ENCODE data around the gene LHX1.

The LHX1 gene

DNA sequence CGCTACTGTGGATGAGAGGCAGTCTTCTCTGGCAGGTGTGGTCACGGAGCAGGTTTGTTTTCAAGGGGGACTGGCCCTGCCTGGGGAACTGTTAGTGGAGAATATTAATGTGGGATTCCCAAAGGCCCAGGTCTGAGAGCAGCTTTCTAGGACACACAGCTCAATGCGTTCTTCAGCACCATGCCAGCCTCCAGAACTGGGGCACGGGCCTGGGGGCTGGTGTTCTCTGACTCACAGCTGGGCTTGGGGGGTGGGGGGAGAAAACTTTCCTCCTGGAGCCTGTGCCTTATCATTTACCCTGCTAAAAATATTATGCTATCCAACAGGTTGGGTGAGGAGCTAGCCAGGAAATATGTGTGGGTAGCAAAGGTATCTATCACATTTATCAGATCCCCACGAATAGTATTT is 13.5 kb upstream of the LHX1 start:
- no peak overlapping the region for H3K4me3 ChIP-seq (ENCODE audit: low read length)
- no peak for TF ChIP-seq CTCF (conservative IDR thresholded peaks at IDR 0.05; ENCODE audit: low read length)
- no peak for DNase-seq (ENCODE audit: low read depth)

- no peak for DNase-seq (ENCODE audit: low read depth)
- no peak for TF ChIP-seq CTCF (conservative IDR thresholded peaks at IDR 0.05; ENCODE audit: low read length)
- H3K4me3 ChIP-seq (ENCODE audit: low read length), result no peak overlapping the region
Measured at GRCh38 chr17:36926226-36926625, 11.0 kb upstream of the LHX1 start.

DNA sequence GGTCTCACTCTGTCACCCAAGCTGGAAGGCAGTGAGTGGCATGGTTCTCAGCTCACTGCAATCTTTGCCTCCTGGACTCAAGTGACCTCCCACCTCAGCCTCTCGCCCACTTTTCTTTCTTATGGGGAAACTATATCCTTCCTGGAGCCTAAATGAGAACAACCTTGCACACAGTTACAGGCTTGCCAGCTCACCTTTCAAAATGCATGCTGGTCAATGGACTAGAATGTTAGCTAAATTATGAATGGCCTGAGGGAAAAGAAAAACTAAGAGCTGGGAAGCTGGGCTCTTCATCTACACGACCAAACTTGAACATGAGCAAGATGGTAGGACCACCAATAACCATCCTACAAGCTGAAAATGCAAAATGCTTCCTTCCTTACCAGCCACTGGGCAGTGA is 10.6 kb upstream of the LHX1 start:
- TF ChIP-seq CTCF (conservative IDR thresholded peaks at IDR 0.05; ENCODE audit: low read length), result no peak
- no peak for DNase-seq (ENCODE audit: low read depth)
- no peak overlapping the region for H3K4me3 ChIP-seq (ENCODE audit: low read length)

DNA sequence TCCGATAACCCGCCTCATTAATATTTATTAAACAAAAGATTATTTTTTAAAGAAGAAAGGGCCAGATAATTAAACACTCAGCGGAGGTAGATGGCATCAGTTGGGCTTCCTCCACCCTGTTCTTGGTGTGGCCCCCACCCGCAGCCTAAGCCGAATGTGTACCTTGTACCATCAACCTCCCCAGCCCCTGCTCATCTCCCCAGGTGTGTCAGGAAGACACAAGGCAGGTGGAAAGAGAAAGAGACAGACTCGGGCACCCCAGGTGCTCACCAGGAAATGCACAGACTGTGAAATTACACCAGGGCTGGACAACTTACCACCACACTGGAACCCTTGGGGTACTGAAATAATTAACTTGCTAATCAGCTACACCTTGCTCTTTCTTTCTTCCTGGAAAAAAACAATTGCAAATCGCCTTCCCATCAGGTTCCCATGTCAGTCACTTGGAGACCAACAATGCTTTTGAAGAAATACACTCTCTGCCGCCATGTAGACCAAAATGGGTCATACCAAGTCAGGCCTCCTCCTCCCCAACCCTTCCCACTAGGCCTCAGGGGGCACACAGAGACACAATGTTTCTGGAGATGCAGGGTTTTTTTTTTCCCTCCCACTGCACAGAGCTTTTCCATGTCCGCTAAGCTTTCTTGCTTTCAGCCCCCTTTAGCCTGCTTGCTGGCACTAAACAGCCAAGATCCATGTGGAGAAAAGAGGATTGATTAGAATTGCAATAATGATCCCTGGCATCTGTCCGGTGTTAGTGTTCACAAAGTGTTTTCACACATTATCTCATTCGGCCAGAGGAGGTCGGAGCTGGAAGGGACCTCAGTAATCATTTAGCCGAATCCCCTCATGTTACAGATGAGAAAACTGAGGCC is 8.6 kb upstream of the LHX1 start:
- DNase-seq (ENCODE audit: low read depth), result no peak
- no peak for TF ChIP-seq CTCF (conservative IDR thresholded peaks at IDR 0.05; ENCODE audit: low read length)
- H3K4me3 ChIP-seq (ENCODE audit: low read length), result no peak overlapping the region

- no peak for DNase-seq (ENCODE audit: low read depth)
Measured at GRCh38 chr17:36929851-36930582, 7.3 kb upstream of the LHX1 start.

GRCh38 chr17:36930583-36930900 is 6.7 kb upstream of the LHX1 start:
- no peak for DNase-seq (ENCODE audit: low read depth)
- H3K4me3 ChIP-seq (ENCODE audit: low read length), result no peak overlapping the region
- TF ChIP-seq CTCF (conservative IDR thresholded peaks at IDR 0.05; ENCODE audit: low read length), result no peak

More at GRCh38 chr17:36929851-36930582, 7.3 kb upstream of the LHX1 start:
- H3K4me3 ChIP-seq (ENCODE audit: low read length), result no peak overlapping the region
- TF ChIP-seq CTCF (conservative IDR thresholded peaks at IDR 0.05; ENCODE audit: low read length), result no peak
